SU-DHL-6 (cell line): ENCODE data around the gene TFF2.

Source experiments
- CTCF ChIP-seq: fragments of 200-600 bp; sonication (generic); IDR thresholded peaks from one replicate; pipeline ENCODE4 v1.5.1; 2017; ENCODE audit warnings: antibody characterized with exemption, mild to moderate bottlenecking, low read length, moderate library complexity; ENCODE audit not compliant: insufficient read depth, poor library complexity, severe bottlenecking
- EZH2phosphoT487 ChIP-seq: fragments of 200-600 bp; sonication (generic), shearing (Covaris generic); conservative IDR thresholded peaks from 2 replicates; pipeline ENCODE4 v1.6.1; 2018; ENCODE audit warnings: mild to moderate bottlenecking, antibody characterized with exemption, low read length, moderate library complexity, mixed read lengths

- no peak for TF ChIP-seq CTCF
- TF ChIP-seq EZH2phosphoT487 = no peak
Observed at GRCh38 chr21:42296501-42296900, 54.3 kb downstream of the TFF2 start.
